Loucy (cell line): Measurements from ENCODE around the gene MBTD1.

Experiments used
- H2AFZ ChIP-seq: fragments of 200-600 bp; sonication (generic); 2 replicates; pipeline ENCODE4 v1.6.0; 2016; ENCODE audit warnings: antibody characterized with exemption, mild to moderate bottlenecking, low read length, moderate library complexity
- H3F3A ChIP-seq: fragments of 200-600 bp; 2 replicates; pipeline ENCODE4 v1.6.0; 2016; ENCODE audit warnings: antibody characterized with exemption, low read depth, mild to moderate bottlenecking
- H3K27me3 ChIP-seq: fragments of 200-600 bp; sonication (generic); 2 replicates; pipeline ENCODE4 v1.6.1; 2014; ENCODE audit warnings: low read length, mild to moderate bottlenecking; ENCODE audit not compliant: insufficient read depth, poor library complexity, severe bottlenecking
- H3K36me3 ChIP-seq: fragments of 200-600 bp; sonication (generic); 2 replicates; pipeline ENCODE4 v1.6.1; 2016; ENCODE audit warnings: low read length; ENCODE audit not compliant: insufficient read depth
- H3K4me1 ChIP-seq: fragments of 200-600 bp; sonication (generic); 2 replicates; pipeline ENCODE4 v1.5.1; 2014; ENCODE audit warnings: low read length, mild to moderate bottlenecking; ENCODE audit not compliant: insufficient read depth, poor library complexity, severe bottlenecking
- H3K4me2 ChIP-seq: fragments of 200-600 bp; sonication (generic); 2 replicates; pipeline ENCODE4 v1.6.0; 2014; ENCODE audit warnings: antibody characterized with exemption, low read length, low read depth, mild to moderate bottlenecking; ENCODE audit not compliant: poor library complexity, severe bottlenecking
- H3K4me3 ChIP-seq: fragments of 200-600 bp; sonication (generic); 2 replicates; pipeline ENCODE4 v1.5.1; 2014; ENCODE audit warnings: low read length, mild to moderate bottlenecking, mixed read lengths; ENCODE audit not compliant: poor library complexity, severe bottlenecking
- H3K79me2 ChIP-seq: fragments of 200-600 bp; sonication (generic); 2 replicates; pipeline ENCODE4 v1.6.1; 2014; ENCODE audit warnings: low read length; ENCODE audit not compliant: insufficient read depth
- H3K9ac ChIP-seq: fragments of 200-600 bp; sonication (generic); 2 replicates; pipeline ENCODE4 v1.6.0; 2014; ENCODE audit warnings: mild to moderate bottlenecking, low read depth, low read length, moderate library complexity; ENCODE audit not compliant: poor library complexity, severe bottlenecking
- H3K9me2 ChIP-seq: fragments of 200-600 bp; sonication (generic); replicated peaks from 2 replicates; pipeline ENCODE4 v1.6.1; 2016; ENCODE audit warnings: low read depth, low read length, mixed read lengths
- H3K9me3 ChIP-seq: fragments of 200-600 bp; sonication (generic); 2 replicates; pipeline ENCODE4 v1.6.1; 2014; ENCODE audit warnings: mild to moderate bottlenecking, antibody characterized with exemption, low read length, low read depth; ENCODE audit not compliant: insufficient read depth
- H4K20me1 ChIP-seq: fragments of 200-600 bp; sonication (generic); 2 replicates; pipeline ENCODE4 v1.6.0; 2014; ENCODE audit warnings: antibody characterized with exemption, low read length, mild to moderate bottlenecking; ENCODE audit not compliant: insufficient read depth, poor library complexity, severe bottlenecking
- CTCF ChIP-seq: fragments of 200-600 bp; sonication (generic); conservative IDR thresholded peaks from 2 replicates; pipeline ENCODE4 v1.5.1; 2014; ENCODE audit warnings: mild to moderate bottlenecking, antibody characterized with exemption, low read length
- EZH2phosphoT487 ChIP-seq: fragments of 200-600 bp; IDR thresholded peaks from 2 replicates; pipeline ENCODE4 v1.6.1; 2018; ENCODE audit warnings: antibody characterized with exemption, mild to moderate bottlenecking, moderate library complexity, borderline replicate concordance

The MBTD1 gene

GRCh38 chr17:51189162-51189561 is 70.7 kb downstream of the MBTD1 start:
- Histone ChIP-seq H3F3A (no peaks in the 10 kb centered on the region), H3K27me3 (no peaks in the 10 kb centered on the region), H3K9me2 (no peaks in the 10 kb centered on the region), H3K4me3 (no peak overlapping the region), H4K20me1 (no peaks in the 10 kb centered on the region), H3K36me3 (peaks cover 72% of the 10 kb centered on the region; the same call in 1 of the 2 replicates), H2AFZ (no peak overlapping the region), H3K4me1 (no peaks in the 10 kb centered on the region), H3K79me2 (no peaks in the 10 kb centered on the region), H3K9ac (no peak overlapping the region), H3K4me2 (no peak overlapping the region), H3K9me3 (no peaks in the 10 kb centered on the region)
- no peak for TF ChIP-seq CTCF
- no peak for TF ChIP-seq EZH2phosphoT487

GRCh38 chr17:51188271-51188833 is 71.5 kb downstream of the MBTD1 start:
- Histone ChIP-seq H3K79me2 (no peaks in the 10 kb centered on the region), H2AFZ (no peak overlapping the region), H3K27me3 (no peaks in the 10 kb centered on the region), H3K9me3 (no peaks in the 10 kb centered on the region), H3K9ac (no peak overlapping the region), H3K36me3 (peaks cover 71% of the 10 kb centered on the region; the same call in 1 of the 2 replicates), H3K4me2 (no peak overlapping the region), H4K20me1 (no peaks in the 10 kb centered on the region), H3F3A (no peaks in the 10 kb centered on the region), H3K4me1 (no peaks in the 10 kb centered on the region), H3K4me3 (no peak overlapping the region), H3K9me2 (no peaks in the 10 kb centered on the region)
- TF ChIP-seq CTCF, result no peak
- TF ChIP-seq EZH2phosphoT487, result no peak

- H3K9ac ChIP-seq, result no peak overlapping the region
- no peak overlapping the region for H3K4me3 ChIP-seq
- no peaks in the 10 kb centered on the region for H3F3A ChIP-seq
- H3K9me3 ChIP-seq, result no peaks in the 10 kb centered on the region
- no peak for TF ChIP-seq EZH2phosphoT487
- H4K20me1 ChIP-seq, result no peaks in the 10 kb centered on the region
- H3K9me2 ChIP-seq, result no peaks in the 10 kb centered on the region
- H3K4me1 ChIP-seq, result no peaks in the 10 kb centered on the region
- H3K36me3 ChIP-seq, result peaks cover 61% of the 10 kb centered on the region; the same call in 1 of the 2 replicates
- no peaks in the 10 kb centered on the region for H3K79me2 ChIP-seq
- no peak overlapping the region for H3K4me2 ChIP-seq
- H2AFZ ChIP-seq, result no peak overlapping the region
- no peaks in the 10 kb centered on the region for H3K27me3 ChIP-seq
These were observed 74.0 kb downstream of the MBTD1 start for GRCh38 chr17:51185763-51186332.

- H3K4me2 ChIP-seq, result no peak overlapping the region
- H3K27me3 ChIP-seq, result no peaks in the 10 kb centered on the region
- no peaks in the 10 kb centered on the region for H4K20me1 ChIP-seq
- no peak overlapping the region for H3K4me3 ChIP-seq
- no peaks in the 10 kb centered on the region for H3K4me1 ChIP-seq
- no peaks in the 10 kb centered on the region for H3K9me2 ChIP-seq
- H3K79me2 ChIP-seq, result no peaks in the 10 kb centered on the region
- peaks cover 56% of the 10 kb centered on the region; the same call in 1 of the 2 replicates for H3K36me3 ChIP-seq
- TF ChIP-seq EZH2phosphoT487, result no peak
- TF ChIP-seq CTCF, result no peak
- no peak overlapping the region for H3K9ac ChIP-seq
- H3F3A ChIP-seq, result no peaks in the 10 kb centered on the region
- no peak overlapping the region for H2AFZ ChIP-seq
- H3K9me3 ChIP-seq, result no peaks in the 10 kb centered on the region
These were observed 75.7 kb downstream of the MBTD1 start for GRCh38 chr17:51184124-51184523.
